HG02938 (cell line): ENCODE results near the gene BMP2K.

Experiments used
- ATAC-seq: cut with Tn5 transposase; IDR thresholded peaks from one replicate; pipeline ENCODE4 v1.9.1; 2021; ENCODE audit warnings: mild to moderate bottlenecking, moderate library complexity; ENCODE audit not compliant: unreplicated experiment

Gene BMP2K

DNA sequence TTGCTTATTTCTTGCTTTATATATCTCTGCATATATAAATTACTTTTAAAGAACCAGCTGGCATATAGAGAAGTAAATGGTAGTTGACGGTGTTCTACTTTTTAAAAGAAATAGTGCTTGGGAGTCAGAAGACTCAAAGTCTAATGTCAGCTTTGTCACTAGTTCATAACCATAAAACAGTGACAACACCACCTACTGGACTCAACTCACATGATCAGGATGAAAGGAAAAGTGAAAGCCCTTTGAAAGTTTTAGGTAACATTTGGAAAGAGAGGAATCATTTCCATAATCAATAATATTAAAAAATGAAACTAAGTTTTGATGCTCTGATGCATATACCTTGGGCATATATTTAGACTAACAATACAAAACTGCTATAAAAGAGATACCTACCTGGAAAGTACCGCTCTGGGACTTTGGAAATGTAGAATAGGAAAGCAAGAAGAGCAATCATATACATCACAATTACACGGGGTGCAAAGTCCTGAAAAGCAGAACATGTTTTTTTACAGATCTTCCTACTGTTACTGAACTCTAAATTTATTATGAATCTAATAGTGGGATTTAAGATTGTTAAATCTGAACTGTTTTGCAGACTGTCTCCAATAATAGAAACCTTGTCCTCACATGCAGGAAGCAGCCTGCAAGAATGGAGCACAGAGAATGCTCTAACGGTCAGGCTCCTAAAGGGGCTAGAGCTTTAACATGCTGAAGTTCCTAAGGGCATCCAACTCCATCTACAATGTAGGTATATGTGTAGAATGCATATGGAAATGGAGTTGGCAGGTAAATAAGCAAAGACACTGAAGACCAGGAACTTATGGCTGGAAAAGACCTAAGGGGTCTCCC is 147.5 kb downstream of the BMP2K start:
- peak; percentile 60 for ATAC-seq

DNA sequence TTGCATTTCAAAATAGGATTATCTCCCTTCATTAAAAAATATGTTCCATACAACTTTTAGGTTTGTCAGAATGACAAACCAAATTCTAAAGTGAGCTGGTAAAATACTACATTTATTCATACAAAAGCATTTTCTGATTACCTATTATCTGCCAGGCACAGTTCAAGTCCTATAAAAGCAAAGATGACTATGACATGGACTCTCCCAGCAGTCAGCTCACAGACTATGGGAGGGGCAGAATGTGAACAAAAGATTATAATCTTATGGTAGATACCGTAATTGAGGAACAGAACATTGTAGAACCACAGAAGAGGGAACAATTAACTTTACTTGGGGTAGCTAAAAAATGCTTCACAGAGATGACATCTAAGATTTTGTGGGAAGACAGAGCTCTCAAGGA is 150.7 kb downstream of the BMP2K start:
- ATAC-seq, result no peak

DNA sequence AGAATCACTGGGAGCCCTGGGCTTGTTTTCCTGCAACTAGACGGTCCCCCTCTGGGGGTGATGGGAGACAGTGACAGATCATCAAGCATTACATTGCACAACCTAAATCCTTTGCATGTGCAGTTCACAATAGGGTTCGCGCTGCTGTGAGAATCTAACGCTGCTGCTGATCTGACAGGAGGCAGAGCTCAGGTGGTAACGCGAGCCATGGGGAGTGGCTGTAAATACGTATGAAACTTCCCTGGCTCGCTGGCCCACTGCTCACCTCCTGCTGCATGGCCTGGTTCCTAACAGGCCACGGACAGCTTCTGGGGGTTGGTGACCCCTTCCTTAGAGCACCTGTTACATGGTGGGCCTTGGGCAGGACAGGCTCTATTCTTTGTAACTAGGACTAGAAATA is 152.7 kb downstream of the BMP2K start:
- no peak for ATAC-seq

DNA sequence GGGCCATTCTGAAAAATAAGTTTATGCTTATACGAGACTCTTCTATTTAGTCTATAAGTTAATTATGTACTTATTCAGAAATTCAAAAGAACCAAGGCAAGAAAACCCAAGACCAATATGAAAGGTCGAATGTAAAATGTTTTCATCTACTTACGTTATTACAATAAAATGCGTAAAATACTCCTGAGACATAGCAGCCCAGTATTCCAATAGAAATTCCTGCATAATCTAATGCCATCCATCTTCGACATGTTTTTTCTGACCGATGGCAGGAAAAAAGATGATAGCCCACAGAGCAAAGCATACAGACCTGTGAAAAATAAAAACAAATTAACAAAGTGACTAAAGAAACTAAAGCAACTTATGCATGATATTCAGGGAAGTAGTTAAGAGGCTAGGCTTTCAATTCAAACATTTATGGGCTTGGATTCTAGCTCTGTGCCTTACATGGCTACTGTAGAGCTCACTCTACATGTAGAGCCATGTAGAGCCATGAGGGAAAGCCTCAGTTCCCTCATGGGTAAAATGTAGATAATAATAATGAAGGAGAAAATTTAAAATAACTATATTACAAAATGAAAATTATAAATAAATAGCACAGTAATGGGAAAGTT is 154.0 kb downstream of the BMP2K start:
- no peak for ATAC-seq

DNA sequence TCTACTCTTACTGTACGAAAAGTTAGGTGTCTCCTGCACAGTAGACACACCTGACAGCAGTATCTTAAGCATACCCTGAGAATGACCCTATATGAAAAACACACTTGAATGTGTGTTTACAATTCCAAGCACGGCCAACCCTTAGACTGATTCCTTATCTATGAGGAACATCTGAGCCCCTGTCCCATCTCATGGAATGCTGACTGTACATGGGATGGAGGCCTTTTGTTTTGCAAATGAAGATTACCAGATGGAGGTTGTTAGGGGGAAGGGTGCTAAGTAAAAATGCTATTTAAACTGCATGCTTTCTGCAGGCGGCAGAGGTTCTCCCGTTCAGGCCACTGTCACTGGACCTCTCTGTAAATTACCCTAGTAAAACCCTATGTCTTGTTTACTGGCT is 160.8 kb downstream of the BMP2K start:
- no peak for ATAC-seq

DNA sequence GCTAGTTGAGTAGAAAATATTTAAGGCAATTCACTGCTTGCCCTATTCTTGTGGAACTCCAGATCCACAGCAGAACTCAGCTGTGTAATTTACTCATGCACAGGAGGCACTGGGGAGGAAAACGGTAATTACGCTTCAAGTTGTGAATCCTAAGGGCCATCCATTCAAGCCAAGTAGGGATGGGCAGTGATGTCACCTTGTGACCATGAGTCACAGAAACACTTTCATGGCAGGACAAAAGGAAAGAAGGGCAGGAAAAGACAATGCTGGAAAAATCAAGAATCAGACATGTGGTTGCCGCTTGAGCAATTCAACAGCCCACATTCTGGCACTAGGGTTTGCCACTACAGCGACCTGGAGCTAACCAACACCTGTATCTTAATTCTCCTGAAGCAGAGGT is 161.7 kb downstream of the BMP2K start:
- ATAC-seq, result no peak

DNA sequence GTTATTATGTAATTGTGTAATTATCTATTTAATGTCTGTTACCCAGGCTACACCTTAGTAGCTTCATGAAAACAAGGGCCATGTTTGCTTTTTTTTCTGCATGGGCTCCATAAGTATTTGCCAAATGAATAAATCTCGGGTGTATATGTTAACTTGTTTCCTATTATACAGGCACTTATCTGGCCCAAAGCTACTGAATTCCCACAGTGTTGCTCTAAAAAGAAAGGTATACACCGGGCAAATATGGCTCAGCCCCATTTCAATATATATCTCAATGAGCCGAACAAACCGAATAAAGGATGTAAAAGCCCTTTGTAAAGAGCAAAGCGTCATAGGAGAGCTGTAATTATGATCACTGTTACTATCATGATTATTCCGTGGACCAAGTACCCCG is 162.3 kb downstream of the BMP2K start:
- no peak for ATAC-seq

DNA sequence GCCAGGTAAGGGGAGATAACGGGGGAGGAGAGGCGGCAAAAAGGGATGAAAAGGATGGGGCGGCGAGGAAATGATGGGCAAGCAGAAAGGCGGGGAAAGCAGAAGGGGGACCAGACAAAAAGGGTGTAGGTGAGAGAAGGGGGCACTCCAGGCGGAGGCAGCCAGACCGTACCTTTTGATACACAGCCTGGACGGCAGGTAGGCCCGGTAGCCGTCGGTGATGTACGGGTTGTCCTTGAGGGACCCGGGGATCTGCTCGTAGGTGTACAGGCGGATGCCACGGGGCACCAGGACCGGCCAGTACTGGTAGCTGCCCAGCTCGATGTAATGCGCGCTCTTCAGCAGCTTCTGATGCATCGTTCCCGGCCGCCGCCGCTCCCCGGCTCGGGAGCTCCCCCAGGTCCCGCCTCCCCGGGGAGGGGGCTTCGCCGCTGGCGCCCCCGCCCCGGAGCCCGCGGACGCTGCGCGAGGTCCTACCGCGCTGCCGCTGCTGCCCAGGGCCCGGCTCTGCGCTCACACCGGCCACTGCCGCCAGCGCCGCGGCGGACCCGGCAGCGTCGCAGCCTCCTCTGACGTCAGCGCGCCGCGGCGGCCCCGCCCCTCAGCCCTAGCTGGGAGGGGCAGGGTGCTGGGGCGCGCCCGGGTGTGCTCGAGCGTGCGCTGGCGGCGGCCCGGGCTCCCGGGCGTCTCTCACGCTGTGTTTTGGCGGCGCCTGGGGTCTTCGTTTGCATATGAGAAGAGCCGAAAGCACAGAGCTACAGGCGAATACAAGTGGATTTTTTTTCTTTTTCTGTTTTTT is 162.9 kb downstream of the BMP2K start, which contains the start of gene PAQR3:
Gene PAQR3 (minus strand): TSS at position 571 of the 799 bp plus-strand sequence. CDS start 214 bp downstream, at position 357.
- ATAC-seq, result peak; percentile 79

DNA sequence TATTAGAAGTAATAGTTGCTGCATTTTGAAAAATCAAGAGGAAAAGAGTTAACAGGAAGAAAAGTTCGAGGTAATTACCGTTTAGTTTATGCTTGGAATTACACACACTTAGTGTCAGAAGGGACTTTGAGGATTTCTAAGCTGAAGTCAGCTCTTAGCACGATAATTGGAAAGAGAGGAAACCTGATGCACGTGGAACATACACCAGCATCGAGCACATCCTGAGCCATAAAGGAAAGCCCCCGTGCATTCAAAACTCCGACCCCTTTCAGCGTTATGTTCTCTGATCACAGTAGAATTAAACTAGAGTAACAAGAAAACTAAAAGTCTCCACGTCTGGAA is 163.5 kb downstream of the BMP2K start:
- peak; percentile 27 for ATAC-seq

DNA sequence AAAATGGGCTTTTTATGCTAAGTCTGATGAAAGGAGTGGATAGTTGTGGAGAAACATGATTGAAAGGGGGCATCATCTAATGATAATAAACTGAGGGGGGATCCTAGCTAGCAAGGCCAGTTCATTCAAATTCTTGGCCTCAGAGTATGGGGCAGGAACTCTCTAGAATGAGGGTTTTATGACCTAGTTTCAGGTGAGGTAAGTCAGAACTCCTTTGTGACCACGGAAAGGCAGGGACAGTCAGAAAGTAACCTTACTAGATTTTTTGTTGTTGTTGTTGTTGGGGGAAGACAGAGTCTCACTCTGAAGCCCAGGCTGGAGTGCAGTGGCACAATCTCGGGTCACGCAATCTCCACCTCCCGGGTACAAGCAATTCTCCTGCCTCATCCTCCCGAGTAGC is 164.6 kb downstream of the BMP2K start:
- ATAC-seq, result peak; percentile 46

DNA sequence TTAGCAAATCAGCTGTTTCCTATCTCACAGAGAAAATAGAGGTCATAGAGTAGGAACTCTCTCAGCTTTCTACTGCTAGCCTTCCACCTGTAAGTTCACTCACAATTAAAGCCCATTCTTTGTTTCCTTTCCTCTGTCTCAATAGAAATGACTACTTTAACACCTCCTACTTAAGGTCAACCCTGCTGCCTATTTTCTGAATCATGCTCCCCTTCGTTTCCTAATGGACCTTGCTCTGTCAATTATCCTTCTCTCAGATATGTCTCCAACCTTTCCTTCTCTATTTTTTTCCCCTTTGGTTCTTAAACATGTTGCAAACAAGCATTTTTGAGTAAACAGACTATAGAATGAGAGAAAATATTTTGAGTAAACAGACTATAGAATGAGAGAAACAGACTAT is 168.2 kb downstream of the BMP2K start:
- ATAC-seq, result no peak

DNA sequence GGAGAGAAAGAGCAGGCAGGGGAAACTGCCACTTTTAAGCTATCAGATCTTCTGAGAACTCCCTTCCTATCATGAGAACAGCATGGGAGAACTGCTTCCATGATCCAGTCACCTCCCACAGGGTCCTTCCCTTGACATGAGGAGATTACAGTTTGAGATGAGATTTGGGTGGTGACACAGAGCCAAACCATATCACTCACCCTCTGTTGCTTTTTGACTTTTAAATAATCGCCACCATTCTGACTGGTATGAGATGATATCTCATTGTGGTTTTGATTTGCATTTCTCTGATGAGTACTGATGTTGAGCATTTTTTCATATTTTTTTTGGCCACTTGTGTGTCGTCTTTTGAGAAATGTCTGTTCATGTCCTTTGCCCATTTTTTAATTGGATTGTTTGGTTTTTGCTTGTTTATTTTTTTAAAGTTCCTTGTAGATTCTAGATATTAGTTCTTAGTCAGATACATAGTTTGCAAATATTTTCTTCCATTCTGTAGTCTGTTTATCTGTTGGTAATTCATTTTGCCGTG is 169.6 kb downstream of the BMP2K start:
- ATAC-seq, result no peak

DNA sequence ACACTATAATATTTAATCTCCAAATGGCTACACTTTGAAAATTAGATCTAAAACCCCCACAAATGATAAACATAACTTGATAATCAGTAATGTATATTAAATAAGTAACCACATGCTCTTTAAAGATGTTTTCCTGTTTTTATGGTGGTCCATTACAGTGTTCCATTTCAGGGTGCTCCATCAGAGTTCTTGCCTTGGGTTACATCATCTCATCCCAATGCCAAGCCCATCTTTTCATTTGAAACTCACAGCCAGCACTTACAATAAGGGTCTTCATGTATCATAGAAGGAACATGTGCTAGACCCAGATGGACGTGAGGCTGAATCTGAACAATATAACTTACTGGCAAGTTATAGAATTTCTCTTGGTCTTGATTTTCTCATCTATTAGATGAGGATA is 173.6 kb downstream of the BMP2K start:
- no peak for ATAC-seq

DNA sequence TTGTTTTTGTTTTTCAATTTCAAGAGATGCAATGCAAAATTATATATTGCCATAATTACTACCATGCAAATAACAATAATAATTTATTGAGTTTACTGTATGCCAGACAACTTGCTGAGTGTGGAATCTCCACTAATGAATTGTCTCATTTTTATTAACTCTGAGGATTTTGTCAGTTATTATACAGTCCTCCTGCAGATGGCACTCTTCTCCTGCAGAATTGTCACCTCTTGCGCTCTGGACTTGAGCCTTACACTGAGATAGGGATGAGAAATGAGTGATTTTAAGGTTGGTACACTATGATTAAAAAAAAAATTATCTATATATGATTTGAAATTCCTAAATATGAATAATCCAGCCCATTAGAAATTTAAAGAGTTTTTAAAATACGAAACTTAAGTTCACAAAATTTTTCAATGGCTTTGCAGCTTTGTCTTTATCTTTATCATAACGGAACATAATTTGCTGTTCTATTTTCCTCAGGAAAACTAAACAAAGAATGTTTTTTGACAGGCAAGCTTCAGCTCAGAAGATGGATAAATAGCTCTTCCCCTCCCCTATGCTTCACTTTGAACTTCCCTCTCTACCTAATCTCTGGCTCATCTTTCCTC is 175.8 kb downstream of the BMP2K start:
- peak; percentile 82 for ATAC-seq

DNA sequence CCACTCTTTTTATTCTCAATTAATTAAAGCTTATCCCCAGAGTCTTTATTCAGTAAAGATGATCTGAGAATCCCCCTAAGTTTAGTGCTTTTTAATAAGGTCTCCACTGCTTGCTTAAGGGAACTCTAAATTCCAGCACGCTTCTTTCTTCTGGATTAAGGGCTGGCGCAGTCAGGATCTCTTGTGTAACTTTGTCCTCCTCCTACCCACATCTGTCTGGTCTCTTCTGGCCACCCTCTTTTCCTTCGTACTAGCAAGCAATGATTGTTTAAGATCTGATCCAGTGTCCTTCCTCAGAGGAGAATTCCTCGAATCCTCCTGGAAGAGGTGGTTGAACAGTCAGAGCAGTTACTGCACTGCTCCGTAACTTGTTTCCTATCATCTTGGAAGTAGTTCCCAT is 177.1 kb downstream of the BMP2K start:
- ATAC-seq, result no peak

DNA sequence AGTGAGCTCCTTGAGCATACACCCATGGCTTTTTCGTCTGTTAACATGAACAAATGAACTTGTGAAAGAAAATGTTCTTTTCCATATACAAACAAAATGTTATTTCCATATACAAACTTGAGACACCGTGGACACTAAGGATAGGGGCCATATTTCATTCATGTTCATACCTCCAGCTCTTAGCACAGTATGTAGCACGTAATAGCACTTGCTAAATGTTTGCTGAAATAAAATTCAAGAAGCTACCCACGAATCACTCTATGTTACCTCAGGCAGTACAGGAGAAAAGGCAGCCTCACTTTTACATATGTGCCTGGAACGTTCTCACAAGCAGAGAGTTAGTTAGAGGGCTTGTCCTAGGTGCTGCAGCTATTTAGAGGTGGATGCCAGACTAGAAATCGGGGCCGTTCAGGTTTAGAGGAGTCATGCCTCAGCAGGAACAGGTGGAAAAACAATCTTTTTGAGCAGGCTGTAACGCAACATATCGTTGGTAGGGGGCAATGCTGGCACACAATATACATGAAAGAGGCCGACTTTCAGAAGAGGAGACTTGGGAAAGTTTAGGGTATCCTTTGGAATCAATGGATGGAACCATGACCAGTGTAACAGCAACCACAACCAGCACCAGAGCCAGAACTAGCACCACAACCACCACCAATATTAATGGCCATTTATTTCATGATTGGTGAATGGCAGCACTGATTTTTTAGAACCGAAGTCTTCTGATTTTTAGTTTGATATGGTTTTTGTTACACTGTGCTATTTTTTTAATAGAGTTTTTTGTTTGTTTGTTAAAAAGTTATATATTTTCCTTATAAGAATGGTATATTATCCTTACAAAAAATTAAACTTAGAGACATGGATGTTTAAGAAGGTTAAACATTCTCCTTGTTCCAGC is 177.9 kb downstream of the BMP2K start:
- ATAC-seq, result no peak

DNA sequence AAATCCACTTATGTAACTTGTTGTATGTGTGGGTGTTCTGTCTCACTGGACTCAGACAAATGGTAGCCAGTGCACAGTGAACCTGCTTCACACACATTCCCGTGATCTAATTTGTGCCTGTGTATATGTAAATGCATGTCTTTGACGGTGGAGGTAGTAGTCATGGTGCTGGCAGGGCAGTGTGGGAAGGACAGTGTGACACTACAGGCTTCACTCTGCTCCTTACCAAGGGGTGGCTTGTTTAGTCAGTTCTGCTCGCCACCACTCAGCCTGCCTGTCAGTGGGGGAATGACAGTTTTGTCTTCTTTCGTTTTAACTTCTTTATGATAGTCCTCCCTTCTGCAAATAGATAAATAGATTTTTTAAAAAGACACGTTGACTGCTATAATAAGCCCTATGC is 180.8 kb downstream of the BMP2K start:
- ATAC-seq, result no peak

DNA sequence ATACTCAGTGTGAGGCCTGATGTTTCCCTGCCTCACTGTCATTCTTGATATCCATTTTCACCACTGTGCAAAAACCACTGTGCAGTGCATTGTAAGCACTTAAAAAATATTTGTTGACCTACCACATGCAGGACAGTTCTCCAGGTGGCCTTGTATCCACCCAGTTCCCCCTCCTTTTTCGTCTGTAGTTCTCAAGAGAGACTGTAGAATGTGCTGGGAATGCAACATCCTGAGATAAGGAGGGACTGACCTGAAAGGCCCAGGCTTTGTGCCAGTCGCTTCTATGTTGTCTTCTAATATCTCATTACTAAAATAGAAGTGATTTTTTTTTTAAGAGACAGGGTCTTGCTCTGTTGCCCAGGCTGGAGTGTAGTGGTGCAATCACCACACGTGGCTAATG is 184.8 kb downstream of the BMP2K start:
- no peak for ATAC-seq
